WTC11 (cell line): ENCODE data around the gene RNF150. TPM values are rescaled to one million over a fixed set of nuclear protein-coding genes. Genes with fewer than 3 reads are reported as not detected.

Experiments used
- ATAC-seq: fragments of 200-7000 bp; cut with Tn5 transposase; 2 replicates; pipeline ENCODE4 v1.10.0; 2021; ENCODE audit warnings: mild to moderate bottlenecking, moderate library complexity
- CTCF ChIA-PET: fragments of 300-600 bp; sonication (Branson Sonifier 250); formaldehyde crosslinking; loops from one replicate; lab custom pipeline; 2021; ENCODE audit warnings: antibody characterized with exemption; lab: Charles Lee
- POLR2A ChIA-PET: fragments of 350-600 bp; sonication (Branson Sonifier 250); formaldehyde crosslinking; loops from one replicate; lab custom pipeline; 2021; ENCODE audit warnings: antibody characterized with exemption; lab: Charles Lee
- DNase-seq: peaks from one replicate; pipeline ENCODE4 v3.0.0; 2021; ENCODE audit warnings: low spot score
- H3K27ac Mint-ChIP-seq: 2 replicates; pipeline ENCODE4 v1.8.0; 2021; ENCODE audit warnings: mixed read lengths
- H3K27me3 Mint-ChIP-seq: 2 replicates; pipeline ENCODE4 v1.8.0; 2021; ENCODE audit warnings: low read depth, mild to moderate bottlenecking, moderate library complexity, mixed read lengths
- H3K36me3 Mint-ChIP-seq: 2 replicates; pipeline ENCODE4 v1.8.0; 2021; ENCODE audit warnings: mixed read lengths
- H3K4me1 Mint-ChIP-seq: 2 replicates; pipeline ENCODE4 v1.8.0; 2022; ENCODE audit warnings: mixed read lengths
- H3K4me3 Mint-ChIP-seq: 2 replicates; pipeline ENCODE4 v1.8.0; 2021; ENCODE audit warnings: mild to moderate bottlenecking, moderate library complexity, mixed read lengths
- H3K9me3 Mint-ChIP-seq: 2 replicates; pipeline ENCODE4 v1.8.0; 2021; ENCODE audit warnings: mixed read lengths
- AFF4 ChIP-seq: sonication (generic); formaldehyde crosslinking; IDR thresholded peaks from 2 replicates; pipeline ENCODE4 v1.8.1; 2023; ENCODE audit warnings: mild to moderate bottlenecking, missing genetic modification reagents, borderline replicate concordance
- FOXK1 ChIP-seq: sonication (generic); formaldehyde crosslinking; IDR thresholded peaks from 2 replicates; pipeline ENCODE4 v1.8.0; 2022; ENCODE audit warnings: mild to moderate bottlenecking, moderate library complexity, missing genetic modification reagents
- GRHL2 ChIP-seq: fragments of 250-450 bp; sonication (Bioruptor Pico); IDR thresholded peaks from 2 replicates; pipeline ENCODE4 v1.8.0; 2022; ENCODE audit warnings: mild to moderate bottlenecking, moderate library complexity; ENCODE audit not compliant: insufficient replicate concordance, severe bottlenecking
- MAX ChIP-seq: sonication (generic); formaldehyde crosslinking; IDR thresholded peaks from 2 replicates; pipeline ENCODE4 v1.8.0; 2022; ENCODE audit warnings: mild to moderate bottlenecking, missing genetic modification reagents
- NFATC4 ChIP-seq: fragments of 250-450 bp; sonication (Bioruptor Pico); IDR thresholded peaks from 2 replicates; pipeline ENCODE4 v1.9.0; 2021; ENCODE audit warnings: mild to moderate bottlenecking
- NFYB ChIP-seq: sonication (generic); formaldehyde crosslinking; conservative IDR thresholded peaks from 2 replicates; pipeline ENCODE4 v1.8.0; 2022; ENCODE audit warnings: low read depth, missing genetic modification reagents
- PRRX2 ChIP-seq: fragments of 250-450 bp; sonication (Bioruptor Pico); IDR thresholded peaks from 2 replicates; pipeline ENCODE4 v1.8.0; 2021; ENCODE audit warnings: mild to moderate bottlenecking
- ZNF232 ChIP-seq: sonication (generic); formaldehyde crosslinking; IDR thresholded peaks from 2 replicates; pipeline ENCODE4 v1.8.0; 2022; ENCODE audit warnings: mild to moderate bottlenecking, missing genetic modification reagents
- ZNF425 ChIP-seq: fragments of 250-450 bp; sonication (Bioruptor Pico); conservative IDR thresholded peaks from 2 replicates; pipeline ENCODE4 v1.9.0; 2021; ENCODE audit warnings: mild to moderate bottlenecking
- total RNA-seq: library from RNA; stranded (reverse); gene quantifications from 3 replicates; pipeline ENCODE4 v1.2.3, GENCODE V29; 2021
- TF ChIP-seq, protein P1 (sequence below): sonication (generic); formaldehyde crosslinking; IDR thresholded peaks from 2 replicates; pipeline ENCODE4 v1.8.1; 2023; ENCODE audit warnings: mild to moderate bottlenecking, missing genetic modification reagents, moderate library complexity
- TF ChIP-seq, protein P2 (sequence below): sonication (generic); formaldehyde crosslinking; IDR thresholded peaks from 2 replicates; pipeline ENCODE4 v1.8.0; 2022; ENCODE audit warnings: mild to moderate bottlenecking, missing genetic modification reagents
- TF ChIP-seq, protein P3 (sequence below): sonication (generic); formaldehyde crosslinking; IDR thresholded peaks from 2 replicates; pipeline ENCODE4 v1.8.1; 2022; ENCODE audit warnings: low read depth, missing genetic modification reagents, borderline replicate concordance
- TF ChIP-seq, protein P4 (sequence below): fragments of 250-450 bp; sonication (Bioruptor Pico); IDR thresholded peaks from 2 replicates; pipeline ENCODE4 v1.9.0; 2021; ENCODE audit warnings: moderate library complexity, mild to moderate bottlenecking, inconsistent platforms, borderline replicate concordance
- TF ChIP-seq, protein P5 (sequence below): sonication (generic); formaldehyde crosslinking; IDR thresholded peaks from 2 replicates; pipeline ENCODE4 v1.8.1; 2022; ENCODE audit warnings: mild to moderate bottlenecking, moderate library complexity, missing genetic modification reagents
- TF ChIP-seq, protein P6 (sequence below): sonication (generic); formaldehyde crosslinking; conservative IDR thresholded peaks from 2 replicates; pipeline ENCODE4 v1.8.1; 2022; ENCODE audit warnings: mild to moderate bottlenecking, missing genetic modification reagents
- TF ChIP-seq, protein P7 (sequence below): sonication (generic); formaldehyde crosslinking; IDR thresholded peaks from 2 replicates; pipeline ENCODE4 v1.8.0; 2023; ENCODE audit warnings: mild to moderate bottlenecking, missing genetic modification reagents

RNF150 gene
- total RNA-seq, 1 experiment from 2014 or later: 5.9 TPM

- TF ChIP-seq, protein P1, sequence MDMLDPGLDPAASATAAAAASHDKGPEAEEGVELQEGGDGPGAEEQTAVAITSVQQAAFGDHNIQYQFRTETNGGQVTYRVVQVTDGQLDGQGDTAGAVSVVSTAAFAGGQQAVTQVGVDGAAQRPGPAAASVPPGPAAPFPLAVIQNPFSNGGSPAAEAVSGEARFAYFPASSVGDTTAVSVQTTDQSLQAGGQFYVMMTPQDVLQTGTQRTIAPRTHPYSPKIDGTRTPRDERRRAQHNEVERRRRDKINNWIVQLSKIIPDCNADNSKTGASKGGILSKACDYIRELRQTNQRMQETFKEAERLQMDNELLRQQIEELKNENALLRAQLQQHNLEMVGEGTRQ: no peak
- no peak for TF ChIP-seq NFATC4 (CRISPR knock-in tag)
- TF ChIP-seq NFYB (CRISPR knock-in tag): no peak
- TF ChIP-seq, protein P2, sequence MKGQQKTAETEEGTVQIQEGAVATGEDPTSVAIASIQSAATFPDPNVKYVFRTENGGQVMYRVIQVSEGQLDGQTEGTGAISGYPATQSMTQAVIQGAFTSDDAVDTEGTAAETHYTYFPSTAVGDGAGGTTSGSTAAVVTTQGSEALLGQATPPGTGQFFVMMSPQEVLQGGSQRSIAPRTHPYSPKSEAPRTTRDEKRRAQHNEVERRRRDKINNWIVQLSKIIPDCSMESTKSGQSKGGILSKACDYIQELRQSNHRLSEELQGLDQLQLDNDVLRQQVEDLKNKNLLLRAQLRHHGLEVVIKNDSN (CRISPR knock-in tag): no peak
- TF ChIP-seq GRHL2 (CRISPR knock-in tag): no peak
Observed at GRCh38 chr4:140932501-140933045, 200.7 kb downstream of the RNF150 start (continued).

GRCh38 chr4:140931911-140932310, 201.4 kb downstream of the RNF150 start:
- H3K4me3 Mint-ChIP-seq: no peak overlapping the region
- ATAC-seq (no peak), DNase-seq (no peak)
- peaks cover 5% of the 10 kb centered on the region; the same call in 1 of the 2 replicates for H3K4me1 Mint-ChIP-seq
- H3K36me3 Mint-ChIP-seq: no peaks in the 10 kb centered on the region
- H3K9me3 Mint-ChIP-seq: no peaks in the 10 kb centered on the region
- H3K27ac Mint-ChIP-seq: no peak overlapping the region
- CTCF ChIA-PET: no interaction called here
- TF ChIP-seq, protein P3, sequence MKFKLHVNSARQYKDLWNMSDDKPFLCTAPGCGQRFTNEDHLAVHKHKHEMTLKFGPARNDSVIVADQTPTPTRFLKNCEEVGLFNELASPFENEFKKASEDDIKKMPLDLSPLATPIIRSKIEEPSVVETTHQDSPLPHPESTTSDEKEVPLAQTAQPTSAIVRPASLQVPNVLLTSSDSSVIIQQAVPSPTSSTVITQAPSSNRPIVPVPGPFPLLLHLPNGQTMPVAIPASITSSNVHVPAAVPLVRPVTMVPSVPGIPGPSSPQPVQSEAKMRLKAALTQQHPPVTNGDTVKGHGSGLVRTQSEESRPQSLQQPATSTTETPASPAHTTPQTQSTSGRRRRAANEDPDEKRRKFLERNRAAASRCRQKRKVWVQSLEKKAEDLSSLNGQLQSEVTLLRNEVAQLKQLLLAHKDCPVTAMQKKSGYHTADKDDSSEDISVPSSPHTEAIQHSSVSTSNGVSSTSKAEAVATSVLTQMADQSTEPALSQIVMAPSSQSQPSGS (CRISPR knock-in tag): no peak
- TF ChIP-seq, protein P4, sequence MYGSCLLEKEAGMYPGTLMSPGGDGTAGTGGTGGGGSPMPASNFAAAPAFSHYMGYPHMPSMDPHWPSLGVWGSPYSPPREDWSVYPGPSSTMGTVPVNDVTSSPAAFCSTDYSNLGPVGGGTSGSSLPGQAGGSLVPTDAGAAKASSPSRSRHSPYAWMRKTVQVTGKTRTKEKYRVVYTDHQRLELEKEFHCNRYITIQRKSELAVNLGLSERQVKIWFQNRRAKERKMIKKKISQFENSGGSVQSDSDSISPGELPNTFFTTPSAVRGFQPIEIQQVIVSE (CRISPR knock-in tag): no peak
- TF ChIP-seq, protein P5, sequence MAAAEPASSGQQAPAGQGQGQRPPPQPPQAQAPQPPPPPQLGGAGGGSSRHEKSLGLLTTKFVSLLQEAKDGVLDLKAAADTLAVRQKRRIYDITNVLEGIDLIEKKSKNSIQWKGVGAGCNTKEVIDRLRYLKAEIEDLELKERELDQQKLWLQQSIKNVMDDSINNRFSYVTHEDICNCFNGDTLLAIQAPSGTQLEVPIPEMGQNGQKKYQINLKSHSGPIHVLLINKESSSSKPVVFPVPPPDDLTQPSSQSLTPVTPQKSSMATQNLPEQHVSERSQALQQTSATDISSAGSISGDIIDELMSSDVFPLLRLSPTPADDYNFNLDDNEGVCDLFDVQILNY (CRISPR knock-in tag): no peak
- TF ChIP-seq, protein P6, sequence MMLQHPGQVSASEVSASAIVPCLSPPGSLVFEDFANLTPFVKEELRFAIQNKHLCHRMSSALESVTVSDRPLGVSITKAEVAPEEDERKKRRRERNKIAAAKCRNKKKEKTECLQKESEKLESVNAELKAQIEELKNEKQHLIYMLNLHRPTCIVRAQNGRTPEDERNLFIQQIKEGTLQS (CRISPR knock-in tag): no peak
- TF ChIP-seq NFATC4 (CRISPR knock-in tag) (no peak), FOXK1 (no peak), ZNF232 (CRISPR knock-in tag) (no peak), ZNF425 (CRISPR knock-in tag) (no peak)
- no peaks in the 10 kb centered on the region for H3K27me3 Mint-ChIP-seq
- POLR2A ChIA-PET: no interaction called here

GRCh38 chr4:140930557-140930956, 202.7 kb downstream of the RNF150 start:
- Mint-ChIP-seq H3K27me3 (no peaks in the 10 kb centered on the region; the same call in 1 of the 2 replicates), H3K4me3 (no peak overlapping the region), H3K9me3 (no peaks in the 10 kb centered on the region), H3K36me3 (no peaks in the 10 kb centered on the region), H3K27ac (no peak overlapping the region), H3K4me1 (peaks cover 7% of the 10 kb centered on the region)
- no peak for ATAC-seq
- ChIA-PET POLR2A (no interaction called here), CTCF (no interaction called here)
- no peak for DNase-seq
- TF ChIP-seq PRRX2 (CRISPR knock-in tag) (no peak), AFF4 (CRISPR knock-in tag) (no peak), MAX (CRISPR knock-in tag) (no peak), ZNF232 (CRISPR knock-in tag) (no peak)
- TF ChIP-seq, protein P7, sequence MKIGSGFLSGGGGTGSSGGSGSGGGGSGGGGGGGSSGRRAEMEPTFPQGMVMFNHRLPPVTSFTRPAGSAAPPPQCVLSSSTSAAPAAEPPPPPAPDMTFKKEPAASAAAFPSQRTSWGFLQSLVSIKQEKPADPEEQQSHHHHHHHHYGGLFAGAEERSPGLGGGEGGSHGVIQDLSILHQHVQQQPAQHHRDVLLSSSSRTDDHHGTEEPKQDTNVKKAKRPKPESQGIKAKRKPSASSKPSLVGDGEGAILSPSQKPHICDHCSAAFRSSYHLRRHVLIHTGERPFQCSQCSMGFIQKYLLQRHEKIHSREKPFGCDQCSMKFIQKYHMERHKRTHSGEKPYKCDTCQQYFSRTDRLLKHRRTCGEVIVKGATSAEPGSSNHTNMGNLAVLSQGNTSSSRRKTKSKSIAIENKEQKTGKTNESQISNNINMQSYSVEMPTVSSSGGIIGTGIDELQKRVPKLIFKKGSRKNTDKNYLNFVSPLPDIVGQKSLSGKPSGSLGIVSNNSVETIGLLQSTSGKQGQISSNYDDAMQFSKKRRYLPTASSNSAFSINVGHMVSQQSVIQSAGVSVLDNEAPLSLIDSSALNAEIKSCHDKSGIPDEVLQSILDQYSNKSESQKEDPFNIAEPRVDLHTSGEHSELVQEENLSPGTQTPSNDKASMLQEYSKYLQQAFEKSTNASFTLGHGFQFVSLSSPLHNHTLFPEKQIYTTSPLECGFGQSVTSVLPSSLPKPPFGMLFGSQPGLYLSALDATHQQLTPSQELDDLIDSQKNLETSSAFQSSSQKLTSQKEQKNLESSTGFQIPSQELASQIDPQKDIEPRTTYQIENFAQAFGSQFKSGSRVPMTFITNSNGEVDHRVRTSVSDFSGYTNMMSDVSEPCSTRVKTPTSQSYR (CRISPR knock-in tag): no peak
